Breast epithelium (tissue), 3 donors: ENCODE data around the gene PET117.

Experiments
- POLR2A ChIP-seq: fragments of 450-650 bp; IDR thresholded peaks from one replicate; pipeline ENCODE4 v1.6.1; 2016; ENCODE audit warnings: antibody characterized with exemption, mild to moderate bottlenecking, moderate library complexity
- POLR2AphosphoS5 ChIP-seq, 3 donors: sonication (generic); formaldehyde crosslinking; IDR thresholded peaks; one replicate each; pipeline ENCODE4 v1.6.1; 2017; ENCODE audit warnings: antibody characterized with exemption in 3 of 3
- TF ChIP-seq, protein P1 (sequence below), 3 donors: fragments of 450-650 bp; IDR thresholded peaks; one replicate each; pipeline ENCODE4 v1.5.1; 2016 to 2017; ENCODE audit warnings: antibody characterized with exemption in 3 of 3, mild to moderate bottlenecking in 3 of 3, moderate library complexity in 3 of 3

- TF ChIP-seq, protein P1, sequence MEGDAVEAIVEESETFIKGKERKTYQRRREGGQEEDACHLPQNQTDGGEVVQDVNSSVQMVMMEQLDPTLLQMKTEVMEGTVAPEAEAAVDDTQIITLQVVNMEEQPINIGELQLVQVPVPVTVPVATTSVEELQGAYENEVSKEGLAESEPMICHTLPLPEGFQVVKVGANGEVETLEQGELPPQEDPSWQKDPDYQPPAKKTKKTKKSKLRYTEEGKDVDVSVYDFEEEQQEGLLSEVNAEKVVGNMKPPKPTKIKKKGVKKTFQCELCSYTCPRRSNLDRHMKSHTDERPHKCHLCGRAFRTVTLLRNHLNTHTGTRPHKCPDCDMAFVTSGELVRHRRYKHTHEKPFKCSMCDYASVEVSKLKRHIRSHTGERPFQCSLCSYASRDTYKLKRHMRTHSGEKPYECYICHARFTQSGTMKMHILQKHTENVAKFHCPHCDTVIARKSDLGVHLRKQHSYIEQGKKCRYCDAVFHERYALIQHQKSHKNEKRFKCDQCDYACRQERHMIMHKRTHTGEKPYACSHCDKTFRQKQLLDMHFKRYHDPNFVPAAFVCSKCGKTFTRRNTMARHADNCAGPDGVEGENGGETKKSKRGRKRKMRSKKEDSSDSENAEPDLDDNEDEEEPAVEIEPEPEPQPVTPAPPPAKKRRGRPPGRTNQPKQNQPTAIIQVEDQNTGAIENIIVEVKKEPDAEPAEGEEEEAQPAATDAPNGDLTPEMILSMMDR (IDR thresholded peaks at IDR 0.05): no peak
- no peak for TF ChIP-seq POLR2A
- TF ChIP-seq POLR2AphosphoS5 (IDR thresholded peaks at IDR 0.05): no peak
These were observed 18.4 kb downstream of the PET117 start for GRCh38 chr20:18156045-18156444.
